ENCODE results near the gene RRP1B.
A peak's percentile ranks its signal among the peaks of the same experiment; 100 is the strongest.

DNA sequence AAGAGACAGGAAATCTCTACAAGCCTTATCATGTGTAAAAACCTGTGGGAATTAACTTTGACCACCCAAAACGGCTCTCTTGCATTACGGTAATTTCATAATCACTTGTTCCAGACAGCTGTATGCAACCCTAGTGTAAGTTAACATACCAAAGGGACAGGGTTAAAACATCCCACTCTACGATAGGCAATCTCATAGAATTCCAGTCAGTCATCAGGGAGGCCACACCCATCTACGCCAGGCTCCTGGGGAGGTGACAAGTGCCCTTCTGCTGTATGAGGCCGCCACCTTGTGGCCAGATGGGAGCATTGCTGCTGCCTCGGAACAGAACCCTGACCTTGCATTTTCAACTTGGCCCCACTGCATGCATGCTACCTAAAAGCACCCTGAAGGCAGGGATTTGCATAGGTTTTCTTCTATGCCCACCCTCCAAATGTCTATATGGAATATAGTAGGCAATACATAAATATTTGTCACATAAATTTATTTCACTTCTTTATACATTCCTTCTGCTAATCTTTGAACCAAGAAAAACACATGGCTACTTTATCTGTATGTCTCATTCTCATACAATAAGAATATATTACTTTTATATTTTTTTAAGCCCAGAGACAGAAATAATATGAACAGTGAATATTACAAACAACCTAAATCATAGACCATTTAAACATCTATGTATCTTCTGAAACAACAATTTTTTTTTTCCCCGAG, 12.7 kb upstream of the RRP1B start:
- TF ChIP-seq, protein P1, sequence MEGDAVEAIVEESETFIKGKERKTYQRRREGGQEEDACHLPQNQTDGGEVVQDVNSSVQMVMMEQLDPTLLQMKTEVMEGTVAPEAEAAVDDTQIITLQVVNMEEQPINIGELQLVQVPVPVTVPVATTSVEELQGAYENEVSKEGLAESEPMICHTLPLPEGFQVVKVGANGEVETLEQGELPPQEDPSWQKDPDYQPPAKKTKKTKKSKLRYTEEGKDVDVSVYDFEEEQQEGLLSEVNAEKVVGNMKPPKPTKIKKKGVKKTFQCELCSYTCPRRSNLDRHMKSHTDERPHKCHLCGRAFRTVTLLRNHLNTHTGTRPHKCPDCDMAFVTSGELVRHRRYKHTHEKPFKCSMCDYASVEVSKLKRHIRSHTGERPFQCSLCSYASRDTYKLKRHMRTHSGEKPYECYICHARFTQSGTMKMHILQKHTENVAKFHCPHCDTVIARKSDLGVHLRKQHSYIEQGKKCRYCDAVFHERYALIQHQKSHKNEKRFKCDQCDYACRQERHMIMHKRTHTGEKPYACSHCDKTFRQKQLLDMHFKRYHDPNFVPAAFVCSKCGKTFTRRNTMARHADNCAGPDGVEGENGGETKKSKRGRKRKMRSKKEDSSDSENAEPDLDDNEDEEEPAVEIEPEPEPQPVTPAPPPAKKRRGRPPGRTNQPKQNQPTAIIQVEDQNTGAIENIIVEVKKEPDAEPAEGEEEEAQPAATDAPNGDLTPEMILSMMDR (IDR thresholded peaks at IDR 0.05; ENCODE audit: poor library complexity): peak; percentile 99
- TF ChIP-seq EZH2 (IDR thresholded peaks at IDR 0.05; ENCODE audit: borderline replicate concordance): no peak
